GM12892 (cell line): Measurements from ENCODE around the gene SORCS2.

Experiments used
- POLR2A ChIP-seq: IDR thresholded peaks from 2 replicates; pipeline ENCODE4 v1.6.1; 2011; ENCODE audit warnings: low read depth, low read length, control low read depth
- POLR2AphosphoS5 ChIP-seq: IDR thresholded peaks from 2 replicates; pipeline ENCODE4 v1.6.1; 2011; ENCODE audit warnings: low read depth, low read length, control low read depth

DNA sequence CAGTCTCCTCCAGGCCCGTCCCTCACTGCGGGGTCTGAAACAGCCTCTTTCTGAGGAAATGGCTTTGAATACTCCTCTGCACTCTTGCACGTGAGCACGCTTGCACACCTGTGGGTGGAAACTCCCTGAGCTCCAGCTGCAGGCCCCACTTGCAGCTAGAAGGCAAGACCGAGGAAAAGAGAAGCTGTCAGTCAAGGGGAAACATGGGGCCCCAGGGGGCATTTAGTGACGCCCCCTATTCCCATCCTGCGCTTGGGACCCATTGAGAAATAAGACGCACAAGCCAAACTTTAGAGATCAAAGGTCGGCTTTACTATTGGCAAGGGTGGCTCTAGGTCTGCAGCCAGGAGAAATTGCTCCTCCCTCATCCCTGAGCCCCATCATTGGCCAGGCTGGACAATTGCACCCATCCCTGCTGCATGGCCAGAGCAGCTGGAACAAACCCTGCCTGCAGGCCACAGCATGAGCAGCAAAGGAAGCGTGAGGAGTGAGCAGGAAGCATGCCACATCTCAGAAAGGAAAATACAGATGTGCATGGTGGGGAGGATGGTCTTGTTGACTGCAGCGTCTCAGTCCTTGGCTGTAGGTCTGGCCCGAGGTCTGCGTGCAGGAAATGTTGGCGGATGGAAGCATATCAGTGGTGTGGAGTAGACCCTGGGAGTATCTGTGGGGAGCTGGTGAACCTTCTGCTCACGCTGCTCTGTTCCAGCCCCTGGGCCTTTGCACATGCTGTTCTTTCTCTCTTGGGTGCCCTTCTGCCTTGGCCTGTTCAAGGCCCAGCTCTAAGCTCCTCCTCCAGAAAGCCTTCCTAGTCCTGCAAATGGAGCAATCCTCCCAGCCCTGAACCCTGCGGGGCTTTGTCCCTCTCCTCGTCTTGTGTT is 148.5 kb downstream of the SORCS2 start:
- TF ChIP-seq POLR2A (no peak), POLR2AphosphoS5 (no peak)
